H9 (cell line): ENCODE results near the gene CXXC1. TPM values are rescaled to one million over a fixed set of nuclear protein-coding genes. Genes with fewer than 3 reads are reported as not detected.

Experiments used
- DNase-seq: peaks from one replicate; pipeline ENCODE4 v3.0.0-alpha.2; 2017
- H2AFZ ChIP-seq: one replicate; pipeline ENCODE4 v1.6.1; 2013; ENCODE audit warnings: mild to moderate bottlenecking, low read length, control low read depth, moderate library complexity
- H2AK5ac ChIP-seq: 2 replicates; pipeline ENCODE4 v1.6.1; 2013; ENCODE audit warnings: low read length, control low read depth, mixed read lengths; ENCODE audit not compliant: insufficient read length
- H2BK120ac ChIP-seq: one replicate; pipeline ENCODE4 v1.6.1; 2013; ENCODE audit warnings: low read depth, mild to moderate bottlenecking, low read length, control low read depth, inconsistent platforms; ENCODE audit not compliant: poor library complexity, severe bottlenecking
- H2BK12ac ChIP-seq: 2 replicates; pipeline ENCODE4 v1.6.1; 2013; ENCODE audit warnings: low read length, control low read depth, mixed read lengths, low read depth; ENCODE audit not compliant: insufficient read length
- H2BK15ac ChIP-seq: 2 replicates; pipeline ENCODE4 v1.6.1; 2013; ENCODE audit warnings: low read depth, low read length, control low read depth
- H2BK20ac ChIP-seq: one replicate; pipeline ENCODE4 v1.6.1; 2013; ENCODE audit warnings: low read depth, mild to moderate bottlenecking, low read length, control low read depth, inconsistent platforms; ENCODE audit not compliant: poor library complexity, severe bottlenecking
- H2BK5ac ChIP-seq: 2 replicates; pipeline ENCODE4 v1.6.1; 2013; ENCODE audit warnings: low read length, control low read depth, mixed read lengths; ENCODE audit not compliant: insufficient read length
- H3K14ac ChIP-seq: 2 replicates; pipeline ENCODE4 v1.6.1; 2013; ENCODE audit warnings: low read length, control low read depth; ENCODE audit not compliant: insufficient read depth
- H3K18ac ChIP-seq: 2 replicates; pipeline ENCODE4 v1.6.1; 2013; ENCODE audit warnings: low read depth, mild to moderate bottlenecking, mixed read lengths, low read length, control low read depth; ENCODE audit not compliant: insufficient read length
- H3K23ac ChIP-seq: 2 replicates; pipeline ENCODE4 v1.6.1; 2013; ENCODE audit warnings: low read length, control low read depth, mixed read lengths, low read depth; ENCODE audit not compliant: insufficient read length
- H3K23me2 ChIP-seq: 2 replicates; pipeline ENCODE4 v1.6.1; 2013; ENCODE audit warnings: low read depth, mild to moderate bottlenecking, mixed read lengths, low read length, control low read depth; ENCODE audit not compliant: insufficient read length, poor library complexity, severe bottlenecking
- H3K27ac ChIP-seq: 2 replicates; pipeline ENCODE4 v1.5.1; 2013; ENCODE audit warnings: low read length, control low read depth, mixed read lengths, low read depth; ENCODE audit not compliant: insufficient read length
- H3K27me3 ChIP-seq: 2 replicates; pipeline ENCODE4 v1.6.1; 2013; ENCODE audit warnings: low read length, control low read depth, inconsistent platforms; ENCODE audit not compliant: insufficient read depth
- H3K4ac ChIP-seq: 2 replicates; pipeline ENCODE4 v1.6.1; 2013; ENCODE audit warnings: low read depth, mild to moderate bottlenecking, control low read depth, inconsistent platforms, low read length, moderate library complexity
- H3K4me1 ChIP-seq: 2 replicates; pipeline ENCODE4 v1.6.1; 2013; ENCODE audit warnings: low read length, control low read depth, inconsistent platforms; ENCODE audit not compliant: insufficient read depth
- H3K4me2 ChIP-seq: 2 replicates; pipeline ENCODE4 v1.6.1; 2013; ENCODE audit warnings: low read length, control low read depth, mixed read lengths; ENCODE audit not compliant: insufficient read length, insufficient read depth
- H3K56ac ChIP-seq: 2 replicates; pipeline ENCODE4 v1.6.1; 2013; ENCODE audit warnings: low read depth, mild to moderate bottlenecking, mixed read lengths, low read length, control low read depth; ENCODE audit not compliant: insufficient read length
- H3K79me1 ChIP-seq: 2 replicates; pipeline ENCODE4 v1.6.1; 2013; ENCODE audit warnings: low read depth, mild to moderate bottlenecking, moderate library complexity, low read length, control low read depth, inconsistent platforms; ENCODE audit not compliant: insufficient read depth, poor library complexity, severe bottlenecking
- H3K79me2 ChIP-seq: 2 replicates; pipeline ENCODE4 v1.6.1; 2013; ENCODE audit warnings: low read length, control low read depth, inconsistent platforms; ENCODE audit not compliant: insufficient read depth
- H3K9ac ChIP-seq: 2 replicates; pipeline ENCODE4 v1.6.1; 2013; ENCODE audit warnings: low read length, control low read depth, mixed read lengths; ENCODE audit not compliant: insufficient read length; ENCODE audit errors: extremely low read depth
- H3K9me3 ChIP-seq: one replicate; pipeline ENCODE4 v1.6.1; 2013; ENCODE audit warnings: low read depth, low read length, inconsistent platforms; ENCODE audit not compliant: control insufficient read depth
- H3T11ph ChIP-seq: one replicate; pipeline ENCODE4 v1.6.1; 2013; ENCODE audit warnings: mild to moderate bottlenecking, low read length, control low read depth, inconsistent platforms
- H4K20me1 ChIP-seq: one replicate; pipeline ENCODE4 v1.6.1; 2013; ENCODE audit not compliant: control insufficient read depth, insufficient read length, insufficient read depth
- H4K5ac ChIP-seq: 2 replicates; pipeline ENCODE4 v1.6.1; 2013; ENCODE audit warnings: low read depth, mild to moderate bottlenecking, mixed read lengths, low read length, control low read depth; ENCODE audit not compliant: insufficient read length
- H4K8ac ChIP-seq: replicated peaks from 2 replicates; pipeline ENCODE4 v1.6.1; 2013; ENCODE audit warnings: low read length, control low read depth, mixed read lengths, low read depth; ENCODE audit not compliant: insufficient read length
- H4K91ac ChIP-seq: 2 replicates; pipeline ENCODE4 v1.6.1; 2013; ENCODE audit warnings: low read depth, mild to moderate bottlenecking, moderate library complexity, mixed read lengths, low read length, control low read depth; ENCODE audit not compliant: insufficient read length
- H3K27ac Mint-ChIP-seq, 3 experiments: 2 replicates in 2 of 3; 3 replicates in 1 of 3; pipeline ENCODE4 v1.8.0; 2020 to 2021; ENCODE audit warnings: mixed read lengths in 3 of 3, mild to moderate bottlenecking in 1 of 3, moderate library complexity in 1 of 3
- H3K27me3 Mint-ChIP-seq: 2 replicates; pipeline ENCODE4 v1.8.0; 2021; ENCODE audit warnings: low read depth, mild to moderate bottlenecking, moderate library complexity, mixed read lengths
- H3K36me3 Mint-ChIP-seq, 3 experiments: 2 replicates in 2 of 3; 3 replicates in 1 of 3; pipeline ENCODE4 v1.8.0; 2020 to 2021; ENCODE audit warnings: low read depth in 3 of 3, mixed read lengths in 3 of 3; ENCODE audit not compliant: insufficient read depth in 1 of 3
- H3K4me1 Mint-ChIP-seq, 2 experiments: 2 replicates each; pipeline ENCODE4 v1.8.0; 2020; ENCODE audit warnings: mixed read lengths in 2 of 2
- H3K4me3 Mint-ChIP-seq, 2 experiments: 2 replicates in 1 of 2; 3 replicates in 1 of 2; pipeline ENCODE4 v1.8.0; 2020 to 2021; ENCODE audit warnings: mild to moderate bottlenecking in 2 of 2, mixed read lengths in 2 of 2, moderate library complexity in 1 of 2
- H3K9me3 Mint-ChIP-seq, 2 experiments: 2 replicates in 1 of 2; 3 replicates in 1 of 2; pipeline ENCODE4 v1.8.0; 2020; ENCODE audit warnings: mild to moderate bottlenecking in 2 of 2, mixed read lengths in 2 of 2, moderate library complexity in 1 of 2
- CTCF ChIP-seq: fragments of 200-600 bp; sonication (generic); conservative IDR thresholded peaks from 3 replicates; pipeline ENCODE4 v1.8.0; 2021; ENCODE audit warnings: antibody characterized with exemption, mild to moderate bottlenecking
- WGBS: extraction: QIAGEN DNeasy Blood & Tissue Kit; methylation state at CpG from one replicate; pipeline ENCODE4 v1.1.7; 2013; ENCODE audit warnings: missing lambda C conversion rate, low lambda C conversion rate, mixed read lengths; ENCODE audit not compliant: insufficient read length; ENCODE audit errors: extremely low coverage; 5-methylcytosine and 5-hydroxymethylcytosine counted together
- total RNA-seq: library from RNA; stranded (reverse); gene quantifications from 2 replicates; pipeline ENCODE4 v1.2.1, GENCODE V29; 2021

Gene CXXC1
- total RNA-seq, 1 experiment from 2014 or later = 95.9 TPM

GRCh38 chr18:50297621-50298442, 10.3 kb upstream of the CXXC1 start:
- WGBS = no CpG with 5 or more reads among the region's 28 CpGs
- no peaks in the 10 kb centered on the region for H3K79me1 ChIP-seq
- no peaks in the 10 kb centered on the region for H4K20me1 ChIP-seq
- no peaks in the 10 kb centered on the region for H3K23me2 ChIP-seq
- Mint-ChIP-seq H3K9me3 (no peaks in the 10 kb centered on the region; a peak in 1 of 5 replicates), H3K4me1 (peaks cover 2 to 7% of the 10 kb centered on the region in 2 experiments; a peak in 2 of 4 replicates), H3K27ac (peak overlapping the region in 1 of 3 experiments; percentile 70; a peak in 1 of 7 replicates), H3K27me3 (peaks cover 50% of the 10 kb centered on the region), H3K4me3 (peak overlapping the region; percentile 65 to 73), H3K36me3 (no peaks in the 10 kb centered on the region)
- H2BK120ac ChIP-seq = no peak overlapping the region
- H4K5ac ChIP-seq = no peak overlapping the region
- no peaks in the 10 kb centered on the region for H3K79me2 ChIP-seq
- no peaks in the 10 kb centered on the region for H3K4me1 ChIP-seq
- peak overlapping the region; percentile 49 for H3K4me2 ChIP-seq
- no peak overlapping the region for H3K4ac ChIP-seq
- no peak overlapping the region for H2BK12ac ChIP-seq
- no peak overlapping the region for H2BK15ac ChIP-seq
- no peak overlapping the region for H3K14ac ChIP-seq
- no peak overlapping the region for H3K23ac ChIP-seq
- H3K9ac ChIP-seq = no peak overlapping the region
- H4K8ac ChIP-seq = no peak overlapping the region
- H3T11ph ChIP-seq = no peak overlapping the region
- H2BK5ac ChIP-seq = no peak overlapping the region
- H4K91ac ChIP-seq = no peak overlapping the region
- H3K27me3 ChIP-seq = no peaks in the 10 kb centered on the region
- no peak for TF ChIP-seq CTCF
- H3K18ac ChIP-seq = no peak overlapping the region
- no peak overlapping the region for H3K56ac ChIP-seq
- peak; percentile 85 for DNase-seq
- H2AK5ac ChIP-seq = no peak overlapping the region
- no peaks in the 10 kb centered on the region for H3K9me3 ChIP-seq
- no peak overlapping the region for H3K27ac ChIP-seq
- peak overlapping the region; percentile 88 for H2AFZ ChIP-seq
- no peak overlapping the region for H2BK20ac ChIP-seq
